Renal cortex interstitium (tissue), 11 donors: ENCODE results near the gene COL15A1. TPM values are rescaled to one million over a fixed set of nuclear protein-coding genes. Genes with fewer than 3 reads are reported as not detected.

Experiments
- DNase-seq, 11 donors: peaks; one replicate each; pipeline ENCODE4 v3.0.0-alpha.2; 2013; ENCODE audit warnings: low read depth in 9 of 11, low spot score in 4 of 11; ENCODE audit errors: extremely low read depth in 1 of 11
- polyA plus RNA-seq, 3 donors: library from polyadenylated mRNA; unstranded; fragments of 120-200 nt; gene quantifications; one replicate each; pipeline ENCODE4 v1.2.1, GENCODE V29; 2013; ENCODE audit not compliant: insufficient read length in 3 of 3

Gene COL15A1
- polyA plus RNA-seq, 3 donors = 22.2 to 30.3 (median 23.0) TPM

DNA sequence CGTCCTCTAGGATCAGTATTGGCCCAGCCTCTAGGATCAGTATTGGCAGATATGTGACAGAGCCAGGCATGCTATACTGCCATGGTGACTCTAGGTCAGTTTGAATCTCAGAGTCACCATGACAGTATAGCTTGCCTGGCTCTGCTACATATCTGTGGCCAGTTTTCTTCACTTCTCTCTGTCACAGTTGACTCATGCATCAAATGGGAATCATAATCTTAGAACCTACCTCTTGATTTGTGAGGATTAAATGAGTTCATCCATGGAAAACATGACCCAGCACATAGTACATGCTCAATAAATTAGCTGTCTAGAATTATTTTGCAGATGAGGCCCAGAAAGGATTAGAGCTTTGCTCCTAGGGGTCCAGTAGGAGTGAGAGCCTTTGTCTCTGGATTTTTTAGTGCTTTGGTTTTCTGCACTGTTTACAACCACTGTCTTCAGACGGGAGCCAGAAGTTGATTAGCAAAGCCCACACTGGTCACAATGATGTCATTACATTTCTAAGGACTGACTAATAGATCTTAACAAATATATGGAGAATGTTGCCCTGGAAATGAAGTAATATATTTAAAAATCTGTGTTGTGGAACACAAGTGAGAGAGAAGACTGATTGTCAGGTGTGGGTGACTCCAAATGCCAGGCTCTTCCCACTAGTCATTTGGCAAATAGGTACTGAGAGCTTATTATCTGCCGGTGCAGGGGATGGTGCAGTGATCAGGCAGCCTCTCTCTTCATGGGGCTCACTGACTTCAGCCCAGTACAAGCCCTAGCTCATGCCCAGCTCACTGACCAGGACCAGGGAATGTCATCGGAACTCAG, 76.0 kb downstream of the COL15A1 start:
- DNase-seq = no peak

DNA sequence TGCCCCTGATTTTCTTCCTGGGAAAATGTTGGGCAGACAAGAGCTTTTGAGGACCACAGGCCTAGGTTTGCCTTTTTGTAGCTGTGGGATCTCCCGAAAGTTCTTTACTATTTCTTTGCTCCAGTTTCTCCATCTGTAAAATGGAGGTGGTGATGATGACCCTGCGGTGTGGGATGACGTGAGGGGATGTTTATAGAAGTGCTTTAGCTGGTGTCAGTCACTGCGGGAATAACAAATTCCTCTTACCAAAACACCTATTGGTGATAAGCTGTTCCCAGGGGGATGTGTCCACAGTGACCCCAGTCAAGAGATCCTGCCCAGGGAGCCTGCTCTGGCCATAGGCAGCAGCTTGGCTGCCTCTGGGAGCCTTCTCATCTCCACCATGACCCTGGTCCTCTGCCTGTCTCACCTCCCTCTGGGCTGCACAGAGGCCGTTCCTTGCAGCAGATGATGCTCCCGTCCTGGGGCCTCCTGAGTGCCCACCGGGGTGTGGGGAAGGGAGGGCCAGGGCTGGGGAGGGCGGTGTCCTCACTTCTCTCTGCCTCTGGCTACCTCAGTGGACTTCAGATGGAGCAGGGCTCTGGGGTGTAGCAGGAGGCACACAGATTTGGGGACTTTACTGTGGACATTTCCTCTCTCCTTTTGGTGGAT, 77.2 kb downstream of the COL15A1 start:
- no peak for DNase-seq

DNA sequence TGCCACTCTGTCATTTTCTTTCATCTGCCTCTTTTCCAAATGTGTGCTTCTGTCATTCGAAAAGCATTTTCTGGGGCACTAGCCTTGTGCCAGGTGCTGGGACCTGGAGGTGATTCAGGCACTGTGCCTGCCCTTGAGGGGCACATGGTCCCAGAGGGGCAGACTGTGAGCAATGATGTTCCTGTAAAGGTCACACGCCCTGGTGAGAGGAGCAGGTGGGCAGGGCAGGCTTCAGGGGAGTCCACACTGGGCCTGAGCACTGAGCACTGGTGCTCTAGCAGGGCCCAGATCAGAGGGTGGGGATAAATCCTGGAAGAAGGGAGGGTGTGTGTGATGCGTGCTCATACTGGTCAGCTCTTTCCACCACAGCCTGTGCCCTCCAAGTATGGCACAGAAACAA, 77.8 kb downstream of the COL15A1 start:
- no peak for DNase-seq

DNA sequence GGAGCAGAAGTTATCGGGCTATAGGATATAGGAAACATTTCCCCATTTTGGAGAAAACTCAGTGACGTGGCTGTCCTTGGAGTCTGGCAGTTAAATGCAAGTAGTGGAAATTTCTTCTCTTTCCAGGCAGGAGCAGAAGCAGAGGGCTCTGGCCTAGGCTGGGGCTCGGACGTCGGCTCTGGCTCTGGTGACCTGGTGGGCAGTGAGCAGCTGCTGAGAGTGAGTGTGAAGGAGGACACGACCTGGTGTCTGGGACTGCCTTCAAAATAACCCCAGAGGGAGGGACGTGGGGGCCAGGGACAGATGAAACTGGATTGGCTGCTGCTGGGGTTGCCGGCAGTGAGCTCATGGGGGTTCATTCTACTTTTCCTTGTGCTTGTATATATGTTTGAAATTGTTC, 79.5 kb downstream of the COL15A1 start:
- no peak for DNase-seq

DNA sequence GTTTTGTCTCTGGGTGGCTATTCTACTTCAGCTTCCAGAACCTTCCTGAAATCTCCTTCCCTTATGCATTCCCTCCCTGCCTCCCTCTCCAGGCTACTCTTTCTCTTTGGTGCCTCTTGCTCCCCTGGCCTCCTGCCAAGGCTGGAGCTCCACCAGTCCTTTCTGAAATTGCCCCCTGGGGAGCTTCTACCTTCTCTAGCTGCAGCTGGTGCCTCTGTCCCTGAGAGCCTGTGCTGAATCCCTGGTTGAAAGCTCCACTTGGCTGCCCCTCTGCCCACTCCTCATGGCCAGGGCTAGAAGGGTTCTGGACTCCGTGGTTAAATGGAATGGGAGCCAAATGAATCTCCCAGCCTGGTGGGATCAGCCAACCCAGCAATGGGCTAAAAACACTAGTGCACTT, 80.1 kb downstream of the COL15A1 start:
- DNase-seq = peak in 1 of 11 donors; percentile 12

DNA sequence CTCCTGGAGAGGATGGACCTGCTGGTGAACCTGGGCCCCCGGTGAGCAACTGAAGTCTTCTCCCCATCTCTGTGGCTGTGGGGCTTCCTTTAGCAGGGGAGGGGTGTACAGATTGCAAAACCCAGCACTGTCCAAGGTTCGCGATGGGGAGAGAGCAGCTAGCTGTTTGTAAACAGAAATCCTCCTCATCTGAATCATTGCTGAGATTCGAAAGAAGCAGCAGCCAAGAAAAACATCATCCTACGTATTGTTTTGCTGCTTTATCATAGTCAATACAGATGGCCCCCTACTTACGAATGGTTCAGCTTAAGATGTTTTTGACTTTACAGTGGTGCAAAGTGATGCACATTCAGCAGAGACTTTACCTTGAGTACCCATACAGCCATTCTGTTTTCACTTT, 81.3 kb downstream of the COL15A1 start:
- DNase-seq = no peak

DNA sequence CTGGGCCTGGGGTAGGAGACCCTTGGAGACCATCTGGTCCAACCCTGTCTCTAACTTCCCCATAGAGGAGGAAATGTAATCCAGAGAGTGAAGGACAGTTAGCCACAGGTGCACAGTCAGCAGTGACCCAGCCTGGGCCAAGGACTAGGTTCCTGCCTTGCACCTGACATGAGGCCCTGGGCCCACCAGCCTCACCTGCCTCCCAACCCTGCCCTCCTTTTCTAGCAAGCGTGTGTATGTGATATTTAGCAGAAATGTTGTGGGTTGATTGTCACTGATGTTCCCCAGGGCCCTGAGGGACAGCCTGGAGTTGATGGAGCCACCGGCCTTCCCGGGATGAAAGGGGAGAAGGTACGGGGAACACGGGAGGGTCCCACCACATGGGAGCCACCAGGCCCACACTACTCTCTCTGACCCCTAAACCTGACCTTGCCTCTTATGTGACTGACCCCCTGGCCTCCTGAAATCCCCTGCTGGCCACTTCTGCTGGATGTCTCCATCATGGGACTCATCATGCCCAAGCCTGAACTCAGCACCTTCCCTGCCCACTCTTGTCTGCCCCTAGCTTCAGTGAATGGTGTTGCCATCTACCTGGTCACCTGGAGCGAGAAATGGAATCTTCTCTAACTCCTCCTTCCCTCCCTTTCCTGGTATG, 82.0 kb downstream of the COL15A1 start:
- DNase-seq = no peak

DNA sequence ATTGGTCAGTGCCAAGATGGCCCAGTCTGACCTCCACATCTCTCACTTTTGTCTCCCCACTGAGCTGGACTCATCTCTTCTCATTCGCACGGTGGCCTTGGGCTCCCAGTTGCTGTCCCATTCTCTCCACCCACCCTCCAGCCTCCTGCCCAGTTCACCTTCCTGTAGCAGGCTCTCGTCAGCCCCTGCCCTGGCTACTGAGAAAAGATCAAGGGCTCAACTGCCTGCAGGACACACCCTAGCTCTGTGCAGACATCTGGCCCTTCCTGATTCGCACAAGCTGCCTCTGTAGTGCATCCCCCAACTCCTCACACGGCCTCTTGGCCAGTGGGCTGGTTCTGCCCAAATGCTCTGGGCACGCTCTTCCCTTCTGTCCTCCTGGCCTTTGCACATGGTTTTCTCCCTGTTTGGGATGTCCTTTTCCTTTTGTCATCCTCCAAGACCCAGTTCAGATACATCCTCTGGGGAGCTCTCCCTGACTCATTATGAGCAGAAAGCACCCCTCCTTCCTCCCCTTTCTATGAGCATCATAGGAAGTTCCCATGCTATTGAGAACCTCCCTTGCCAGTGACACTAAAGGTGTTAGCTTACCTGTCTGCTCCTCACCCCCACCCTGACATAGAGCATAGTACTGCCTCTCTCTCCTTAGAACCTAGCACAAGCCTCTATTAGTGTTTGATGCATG, 82.7 kb downstream of the COL15A1 start:
- DNase-seq = no peak

DNA sequence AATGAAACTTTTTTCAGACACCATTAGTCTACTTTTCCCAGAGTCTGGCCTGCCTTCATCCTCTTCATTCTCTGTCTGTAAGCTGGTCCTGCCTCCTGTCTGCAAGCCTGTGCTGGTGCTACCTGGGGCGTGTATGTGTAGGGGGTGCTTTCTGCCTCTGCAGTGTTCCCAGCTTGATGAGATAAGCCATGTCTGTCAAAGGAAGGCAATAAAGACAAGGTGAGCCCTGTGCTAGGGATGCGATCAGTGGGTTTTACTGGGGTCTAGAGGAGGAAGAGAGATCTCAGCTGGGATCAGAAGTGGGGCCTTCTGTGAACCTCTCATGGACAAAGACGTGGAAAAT, 83.2 kb downstream of the COL15A1 start:
- DNase-seq = no peak

DNA sequence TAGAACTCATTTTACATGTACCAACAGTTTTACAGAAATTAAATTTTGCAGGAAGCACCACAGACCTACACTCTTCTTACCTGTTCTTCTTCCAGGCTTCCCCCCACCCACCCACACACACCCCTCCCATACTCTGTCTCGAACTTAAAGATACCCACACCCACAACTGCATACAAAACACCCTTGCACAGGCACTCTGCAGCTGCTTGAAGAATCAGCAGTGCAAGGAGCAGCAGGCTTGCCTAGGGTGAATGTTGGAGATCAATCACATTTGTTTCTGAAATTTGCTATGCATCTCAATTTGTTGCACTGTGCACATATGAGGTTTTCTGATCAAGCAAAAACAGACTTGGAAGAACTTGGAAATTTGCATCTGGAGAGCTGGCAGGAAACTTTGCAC, 83.7 kb downstream of the COL15A1 start:
- no peak for DNase-seq

DNA sequence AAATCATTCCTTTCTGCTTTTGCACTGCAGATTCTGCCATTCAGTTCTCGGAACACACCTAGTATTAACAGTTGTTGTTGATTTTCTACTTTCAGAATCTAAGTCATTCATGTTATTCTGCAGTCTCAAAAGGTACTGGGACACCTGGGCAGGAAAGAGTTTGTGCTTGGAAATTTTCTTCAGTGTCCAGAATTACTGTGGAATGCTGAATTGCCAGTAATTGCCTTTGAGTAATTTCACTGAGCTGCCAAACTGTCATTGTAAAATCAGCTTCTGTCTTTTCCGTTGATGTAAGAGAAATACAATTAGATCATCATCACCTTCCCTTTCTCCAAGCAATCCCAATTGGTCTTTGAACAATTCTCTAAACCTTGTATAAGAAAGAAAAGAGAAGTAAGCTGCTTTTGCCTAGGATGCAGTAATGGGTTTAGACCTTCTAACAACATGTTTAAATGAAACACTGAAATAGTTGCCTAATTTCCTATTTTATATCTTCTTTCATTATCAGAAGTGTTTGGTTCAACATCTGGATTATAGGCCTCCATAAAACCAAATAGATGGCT, 85.5 kb downstream of the COL15A1 start:
- DNase-seq = no peak

DNA sequence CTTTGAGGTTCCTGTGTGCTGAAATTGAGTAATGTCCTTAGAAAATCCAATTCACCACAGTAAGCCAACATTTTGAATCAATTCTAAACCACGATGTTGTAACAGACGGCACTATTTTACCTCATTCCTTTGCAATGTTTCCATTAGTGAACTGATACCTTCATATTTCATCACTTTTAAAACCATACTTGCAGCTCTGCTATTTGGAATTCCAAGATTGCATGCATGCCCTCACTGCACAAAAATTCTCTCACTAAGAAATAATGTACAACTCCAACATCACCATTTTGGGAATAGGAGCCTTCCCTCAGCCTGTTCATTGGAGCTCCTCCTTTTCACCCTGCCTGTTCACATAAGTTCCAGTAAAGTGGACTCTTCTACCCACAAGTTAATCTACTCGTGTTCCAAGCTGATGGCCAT, 86.4 kb downstream of the COL15A1 start:
- DNase-seq = no peak

DNA sequence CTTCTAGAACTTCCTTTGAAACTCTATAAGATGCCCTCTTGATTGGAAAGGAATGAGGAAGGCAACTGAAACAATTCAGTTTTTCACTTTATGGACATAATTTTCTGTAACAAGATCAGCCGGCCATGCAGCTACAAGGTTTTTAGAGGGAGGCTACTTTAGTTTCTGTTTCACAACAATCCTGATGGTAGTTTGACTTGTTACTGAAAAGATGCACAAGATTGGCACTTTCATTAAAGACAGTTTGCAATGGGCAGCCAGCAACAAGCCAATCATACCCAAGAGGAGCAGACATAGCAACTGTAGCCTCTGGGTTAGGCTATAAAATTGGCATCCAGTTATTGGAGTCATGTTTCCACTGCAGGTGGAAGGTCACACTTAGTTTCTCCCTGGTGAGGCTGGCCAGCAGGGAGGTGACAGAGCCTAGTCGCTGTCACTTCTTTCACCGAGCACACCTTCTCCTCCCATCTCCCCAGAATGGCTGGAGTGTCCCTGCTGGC, 87.0 kb downstream of the COL15A1 start:
- no peak for DNase-seq

DNA sequence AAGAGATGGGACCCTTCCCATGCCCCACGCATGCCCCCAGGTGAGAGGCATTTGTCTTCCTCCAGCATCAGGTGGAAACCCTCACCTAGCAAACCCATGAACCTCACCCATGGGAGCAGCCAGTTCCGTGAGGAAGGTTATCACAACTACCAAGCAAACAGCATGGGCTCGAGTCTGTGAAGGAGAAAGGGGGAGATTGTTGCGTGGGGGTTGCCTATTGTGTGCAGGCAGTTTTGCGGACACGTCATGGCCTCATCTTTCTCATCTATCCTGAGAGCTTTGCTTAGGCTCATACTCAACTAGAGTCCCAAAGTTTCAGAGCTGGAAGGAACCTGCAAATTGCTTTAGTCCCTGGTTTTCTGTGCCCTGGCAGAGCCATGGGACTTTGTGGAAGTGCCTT, 87.6 kb downstream of the COL15A1 start:
- no peak for DNase-seq

DNA sequence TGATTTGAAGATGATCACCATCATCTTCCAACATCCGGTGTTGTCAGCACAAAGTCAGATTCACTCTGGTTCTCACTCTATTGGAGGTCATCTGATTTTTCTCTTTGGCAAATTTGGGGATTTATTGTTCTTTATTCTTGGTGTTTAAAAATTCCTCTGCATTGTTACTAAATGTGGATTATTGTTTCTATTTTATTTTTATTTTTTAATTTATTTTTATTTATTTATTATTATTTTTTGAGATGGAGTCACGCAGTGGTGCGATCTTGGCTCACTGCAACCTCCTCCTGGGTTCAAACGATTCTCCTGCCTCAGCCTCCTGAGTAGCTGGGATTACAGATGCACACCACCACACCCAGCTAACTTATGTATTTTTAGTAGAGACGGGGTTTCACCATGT, 88.3 kb downstream of the COL15A1 start:
- no peak for DNase-seq

DNA sequence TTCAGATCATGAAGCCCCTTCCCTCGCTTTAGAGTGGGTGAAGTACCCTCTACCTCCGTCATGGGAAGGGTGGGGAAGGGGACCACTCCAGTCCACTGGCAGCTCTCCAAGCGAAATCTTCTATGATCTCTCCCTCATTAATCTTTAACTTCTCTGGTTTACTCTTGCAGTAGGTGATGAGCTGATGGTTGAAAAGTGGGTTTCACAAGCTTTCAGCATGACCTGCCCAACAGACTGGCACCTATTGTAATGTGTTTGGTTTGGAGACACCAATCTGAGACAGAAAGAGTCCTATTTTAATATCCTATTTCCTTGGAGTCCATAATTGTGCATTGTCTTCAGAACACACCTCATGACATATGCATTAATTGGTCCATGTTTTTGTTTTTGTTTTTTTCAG, 90.4 kb downstream of the COL15A1 start:
- no peak for DNase-seq

DNA sequence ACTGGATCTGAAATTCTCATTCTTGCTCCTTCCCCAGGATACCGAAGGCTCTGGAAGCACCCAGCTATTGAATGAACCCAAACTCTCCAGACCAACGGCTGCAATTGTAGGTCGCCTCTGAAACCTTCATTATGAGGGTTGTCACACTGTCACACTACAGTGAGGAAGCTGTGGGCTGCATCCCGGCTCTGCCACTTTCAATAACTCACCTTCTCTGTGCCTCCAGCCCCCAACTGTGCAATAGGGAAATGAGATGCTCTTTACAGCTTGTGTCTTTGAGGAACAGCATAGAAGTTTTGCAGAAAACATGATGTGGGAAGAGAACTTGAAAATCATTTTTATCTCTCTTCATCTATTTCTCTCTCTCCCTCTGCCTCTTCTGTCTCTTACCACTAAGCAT, 91.6 kb downstream of the COL15A1 start:
- no peak for DNase-seq

DNA sequence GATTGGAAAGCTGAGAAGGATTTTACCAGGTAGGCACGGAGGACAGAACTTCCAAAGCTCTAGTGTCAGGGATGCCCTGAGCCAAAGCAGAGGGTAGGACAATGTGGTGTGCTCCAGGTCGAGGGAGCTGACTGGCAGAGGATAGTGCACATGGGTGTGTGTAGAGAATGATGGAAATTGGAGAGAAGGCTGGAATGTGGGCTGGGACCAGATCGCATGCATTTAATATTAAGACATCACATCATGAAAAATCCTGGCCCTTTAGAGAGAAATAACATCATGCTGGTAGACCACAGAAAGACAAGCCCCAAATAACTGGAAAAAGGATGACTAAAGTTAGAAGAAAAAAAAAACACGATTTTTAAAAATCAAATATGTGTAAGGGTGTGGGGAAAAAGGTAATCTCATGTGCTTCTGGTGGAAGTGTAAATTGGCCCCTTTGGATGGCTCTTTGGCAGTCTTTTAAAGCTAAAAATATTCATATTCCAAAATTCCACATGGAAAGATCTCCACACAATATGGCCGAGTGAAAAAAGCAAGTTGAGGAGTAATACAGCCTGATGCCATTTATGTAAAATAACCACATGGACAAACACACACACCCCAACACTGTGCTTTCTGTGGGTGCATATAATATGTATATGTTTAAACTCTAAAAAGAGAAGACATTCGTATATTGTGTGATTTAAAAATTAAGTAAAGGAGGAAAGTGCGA, 94.2 kb downstream of the COL15A1 start:
- DNase-seq = no peak

DNA sequence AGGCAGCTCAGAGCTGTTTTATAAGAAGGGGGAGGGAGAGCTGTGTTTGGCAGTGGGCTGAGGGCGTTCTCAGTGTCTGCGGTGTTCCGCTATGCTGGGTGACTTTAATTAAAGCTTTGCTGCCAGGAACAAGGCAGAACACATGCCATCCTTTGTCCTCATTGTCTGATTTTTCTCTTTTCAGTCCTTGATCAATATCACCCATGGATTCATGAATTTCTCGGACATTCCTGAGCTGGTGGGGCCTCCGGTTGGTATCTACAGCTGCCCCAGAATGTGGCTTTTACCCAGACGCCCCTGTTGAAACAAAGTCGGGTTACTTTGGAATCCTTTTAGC, 94.7 kb downstream of the COL15A1 start:
- DNase-seq = no peak
